Astrocyte of the spinal cord (primary cell): Measurements from ENCODE around the gene F9.

Experiments used
- DNase-seq: peaks from one replicate; pipeline ENCODE4 v3.0.0; 2011; ENCODE audit warnings: low read depth, low spot score
- H3K4me3 ChIP-seq: 2 replicates; pipeline ENCODE4 v1.5.1; 2011; ENCODE audit warnings: low read depth, mild to moderate bottlenecking, low read length, moderate library complexity
- CTCF ChIP-seq: IDR thresholded peaks from 2 replicates; pipeline ENCODE4 v1.5.1; 2012; ENCODE audit warnings: low read depth, mild to moderate bottlenecking, low read length, inconsistent platforms
- in situ Hi-C: cut with HindIII; loops from 2 replicates; pipeline ENCODE4 v1.10.0; 2017; ENCODE audit warnings: low sequenced_read_pairs

The F9 gene

GRCh38 chrX:139554376-139554775 is 23.8 kb downstream of the F9 start:
- in situ Hi-C loops = no loop called here
- no peak overlapping the region for H3K4me3 ChIP-seq
- no peak for TF ChIP-seq CTCF
- no peak for DNase-seq

- in situ Hi-C loops = no loop called here
- H3K4me3 ChIP-seq = no peak overlapping the region
- no peak for DNase-seq
- TF ChIP-seq CTCF = no peak
These were observed 24.6 kb downstream of the F9 start for GRCh38 chrX:139554991-139555675.

- in situ Hi-C loops = no loop called here
- no peak overlapping the region for H3K4me3 ChIP-seq
- DNase-seq = peak; percentile 65
- TF ChIP-seq CTCF = peak; percentile 48
These were observed 29.0 kb downstream of the F9 start for GRCh38 chrX:139559383-139560042.

GRCh38 chrX:139560221-139560620 is 29.7 kb downstream of the F9 start:
- H3K4me3 ChIP-seq = no peak overlapping the region
- in situ Hi-C loops = no loop called here
- no peak for TF ChIP-seq CTCF
- DNase-seq = peak; percentile 18

- no peak overlapping the region for H3K4me3 ChIP-seq
- peak; percentile 19 for DNase-seq
- TF ChIP-seq CTCF = no peak
- in situ Hi-C loops = no loop called here
These were observed 32.7 kb downstream of the F9 start for GRCh38 chrX:139563251-139563650.

GRCh38 chrX:139566981-139567380 is 36.4 kb downstream of the F9 start:
- no peak for TF ChIP-seq CTCF

More at GRCh38 chrX:139566981-139567380, 36.4 kb downstream of the F9 start:
- in situ Hi-C loops = no loop called here
- no peak overlapping the region for H3K4me3 ChIP-seq
- DNase-seq = no peak
